Limb (tissue), 2 donors: ENCODE measurements around the gene TPCN1.

ENCODE experiments used
- DNase-seq, 2 donors: peaks; one replicate each; pipeline ENCODE4 v3.0.0-alpha.2; 2016; ENCODE audit errors: extremely low spot score in 2 of 2

TPCN1 gene

DNA sequence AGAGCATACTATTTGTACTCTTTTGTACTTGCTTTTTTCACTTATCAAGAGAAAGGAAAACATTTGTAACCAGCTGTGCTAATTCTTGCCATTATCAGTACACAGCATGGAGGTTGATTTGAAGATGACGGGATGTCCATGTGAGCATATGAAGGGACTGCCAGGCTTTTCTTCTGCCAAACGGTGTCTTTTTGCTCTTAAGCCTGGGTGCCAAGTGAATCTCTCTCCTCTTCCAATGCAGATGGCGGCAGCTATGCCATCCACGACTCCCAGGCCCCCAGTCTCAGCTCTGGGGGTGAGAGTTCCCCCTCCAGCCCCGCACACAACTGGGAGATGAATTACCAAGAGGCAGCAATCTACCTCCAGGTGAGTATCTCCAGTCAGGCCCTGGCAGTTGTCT, 38.9 kb downstream of the TPCN1 start:
- no peak for DNase-seq

DNA sequence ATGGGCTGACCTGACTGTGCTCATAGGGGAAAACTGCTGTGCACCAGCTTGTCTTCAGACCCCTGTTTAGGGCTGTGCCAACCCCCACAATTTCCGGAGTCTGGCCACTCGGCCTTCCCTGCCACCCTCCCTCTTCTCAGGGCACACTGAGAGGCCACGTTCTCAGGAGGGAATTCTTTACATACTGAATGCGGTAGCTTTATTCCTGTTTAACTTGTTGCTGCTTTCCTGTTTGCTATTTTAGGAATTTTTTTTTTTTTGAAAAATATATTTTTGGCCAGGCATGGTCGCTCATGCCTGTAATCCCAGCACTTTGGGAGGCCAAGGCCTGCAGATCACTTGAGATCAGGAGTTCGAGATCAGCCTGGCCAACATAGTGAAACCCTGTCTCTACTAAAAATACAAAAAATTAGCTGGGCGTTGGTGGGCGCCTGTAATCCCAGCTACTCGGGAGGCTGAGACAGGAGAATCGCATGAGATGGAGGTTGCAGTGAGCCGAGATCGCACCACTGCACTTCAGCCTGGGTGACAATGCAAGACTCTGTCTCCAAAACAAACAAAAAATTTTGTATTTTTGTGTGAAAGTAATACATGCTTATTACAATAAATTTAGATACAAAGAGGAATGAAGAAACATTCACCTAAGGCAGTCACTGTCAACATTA, 39.5 kb downstream of the TPCN1 start:
- DNase-seq = no peak

DNA sequence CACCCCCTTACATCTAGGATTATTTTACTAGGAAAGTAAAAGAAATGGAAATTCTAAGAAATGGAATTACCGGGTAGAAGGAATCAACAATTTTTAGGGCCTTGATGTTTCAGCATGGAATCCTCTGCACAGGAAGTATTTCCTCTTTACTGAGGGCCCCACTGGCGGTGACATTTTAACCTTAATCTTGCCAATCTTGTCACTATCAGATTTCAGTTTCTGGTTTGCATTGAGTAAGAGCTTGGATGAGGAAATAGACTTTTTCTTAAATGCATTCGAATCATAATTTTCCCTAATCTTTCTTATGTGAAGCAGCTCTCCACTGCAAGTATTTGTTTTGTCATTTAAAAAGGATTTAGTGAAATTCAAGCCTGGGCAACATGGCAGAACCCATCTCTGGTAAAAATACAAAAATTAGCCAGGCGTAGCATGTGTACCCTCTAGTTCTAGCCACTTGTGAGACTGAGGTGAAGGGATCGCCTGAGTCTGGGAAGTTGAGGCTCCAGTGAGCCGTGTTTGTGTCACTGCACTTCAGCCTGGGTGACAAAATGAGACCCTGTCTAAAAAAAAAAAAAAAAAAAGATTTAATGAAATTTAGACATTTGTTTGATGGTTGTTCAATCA, 40.7 kb downstream of the TPCN1 start:
- no peak for DNase-seq

DNA sequence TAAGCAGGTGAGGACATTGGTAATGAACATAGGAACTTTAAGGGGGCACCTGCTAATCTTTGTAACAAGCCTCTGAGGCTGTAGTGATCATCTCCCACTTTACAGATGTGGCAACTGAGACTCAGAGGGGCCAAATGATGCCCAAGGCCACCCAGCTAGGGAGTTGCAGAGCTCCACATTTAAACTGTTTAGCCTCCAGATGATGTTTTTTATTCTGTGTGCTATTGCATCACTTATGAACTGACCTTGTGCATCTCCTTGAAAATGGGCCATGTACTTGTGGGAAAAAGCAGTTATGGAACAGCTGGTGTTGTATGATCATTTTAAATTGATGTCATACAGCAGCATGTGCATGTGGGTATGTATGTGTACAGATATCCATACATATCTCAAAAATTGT, 41.4 kb downstream of the TPCN1 start:
- DNase-seq = no peak

DNA sequence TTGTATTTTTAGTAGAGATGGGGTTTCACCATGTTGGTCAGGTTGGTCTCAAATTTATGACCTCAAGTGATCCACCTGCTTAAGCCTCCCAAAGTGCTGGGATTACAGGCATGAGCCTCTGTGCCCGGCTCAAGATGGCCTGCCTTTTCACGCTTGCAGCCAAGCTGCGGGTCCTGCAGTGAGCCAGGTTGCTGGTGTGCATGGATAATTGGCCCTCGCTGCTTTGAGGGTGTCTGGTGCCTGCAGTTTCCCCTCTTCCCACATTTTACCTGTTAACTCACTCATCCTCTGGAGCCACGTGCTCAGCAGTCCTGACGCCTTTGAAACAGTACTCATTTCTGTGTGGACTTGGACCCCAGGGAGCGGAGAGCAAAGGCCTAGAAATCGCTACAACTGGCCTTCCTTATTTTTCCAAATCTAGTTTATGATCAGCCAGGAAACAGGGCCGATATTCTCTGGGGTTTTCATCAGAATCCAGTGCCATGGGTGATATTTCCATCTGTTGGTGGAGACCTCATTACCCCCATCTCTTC, 42.2 kb downstream of the TPCN1 start:
- DNase-seq = no peak

DNA sequence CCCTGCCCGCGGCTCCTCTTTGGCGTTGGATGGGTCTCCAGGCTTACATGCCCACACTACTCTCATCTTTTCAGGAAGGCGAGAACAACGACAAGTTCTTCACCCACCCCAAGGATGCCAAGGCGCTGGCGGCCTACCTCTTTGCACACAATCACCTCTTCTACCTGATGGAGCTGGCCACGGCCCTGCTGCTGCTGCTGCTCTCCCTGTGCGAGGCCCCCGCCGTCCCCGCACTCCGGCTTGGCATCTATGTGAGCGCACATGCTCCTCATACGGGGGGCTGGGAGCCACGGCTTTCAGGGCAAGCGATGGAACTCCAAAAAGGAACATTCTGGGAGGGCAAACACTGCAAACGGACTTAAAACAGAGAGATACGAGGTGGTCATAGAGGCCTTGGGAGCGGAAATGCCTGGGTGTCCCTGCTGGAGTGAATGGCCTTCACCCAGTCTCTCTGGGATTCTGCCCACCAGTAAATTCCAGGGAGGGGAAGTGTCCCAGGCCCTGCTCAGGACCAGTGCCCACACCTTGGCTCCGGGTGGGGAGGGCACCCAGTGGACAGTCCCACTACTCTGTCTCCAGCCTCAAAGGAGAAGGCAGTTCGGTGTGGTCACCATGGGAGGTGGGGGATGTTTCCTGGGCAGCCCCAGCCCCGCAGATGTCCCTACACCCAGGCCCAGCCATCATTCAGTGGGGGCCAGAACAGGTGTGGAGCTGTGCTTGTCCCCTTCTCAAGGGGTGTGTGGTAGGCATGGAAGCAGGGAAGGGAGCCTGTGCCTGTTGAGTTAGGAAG, 45.0 kb downstream of the TPCN1 start:
- DNase-seq = no peak

DNA sequence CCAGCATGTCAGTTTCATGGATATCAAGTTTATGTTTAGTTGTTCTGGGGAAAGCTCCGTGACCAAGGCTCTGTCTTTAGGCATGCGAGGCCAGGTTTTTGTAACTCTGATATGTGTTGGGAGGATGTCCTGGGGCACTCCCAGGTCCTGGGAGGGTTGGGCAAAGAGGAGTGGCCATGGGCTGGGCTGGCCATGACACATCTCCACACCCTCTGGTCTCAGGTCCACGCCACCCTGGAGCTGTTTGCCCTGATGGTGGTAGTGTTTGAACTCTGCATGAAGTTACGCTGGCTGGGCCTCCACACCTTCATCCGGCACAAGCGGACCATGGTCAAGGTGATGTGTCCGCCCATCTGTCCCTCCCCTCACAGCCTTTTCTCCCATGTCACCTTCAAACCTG, 46.4 kb downstream of the TPCN1 start:
- DNase-seq = no peak

DNA sequence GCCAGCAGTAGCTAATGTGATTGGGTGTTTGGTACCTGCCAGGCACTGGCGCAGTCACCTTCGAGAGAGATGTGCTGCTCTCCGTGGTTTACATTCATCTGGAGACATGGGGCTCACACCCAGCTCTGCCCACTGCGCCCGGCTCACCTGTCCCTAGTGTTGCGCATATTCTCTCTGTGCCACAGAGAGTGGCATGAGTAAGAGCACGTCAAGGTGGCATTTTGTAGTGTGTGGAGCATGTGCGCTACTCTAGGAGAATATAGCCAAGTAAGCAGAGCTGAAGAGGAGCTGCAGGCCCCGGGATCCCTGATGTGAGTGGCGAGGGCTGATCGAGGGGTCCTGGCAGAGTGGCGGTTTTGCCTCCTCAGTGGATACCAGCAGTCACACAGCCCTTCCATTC, 46.9 kb downstream of the TPCN1 start:
- no peak for DNase-seq

DNA sequence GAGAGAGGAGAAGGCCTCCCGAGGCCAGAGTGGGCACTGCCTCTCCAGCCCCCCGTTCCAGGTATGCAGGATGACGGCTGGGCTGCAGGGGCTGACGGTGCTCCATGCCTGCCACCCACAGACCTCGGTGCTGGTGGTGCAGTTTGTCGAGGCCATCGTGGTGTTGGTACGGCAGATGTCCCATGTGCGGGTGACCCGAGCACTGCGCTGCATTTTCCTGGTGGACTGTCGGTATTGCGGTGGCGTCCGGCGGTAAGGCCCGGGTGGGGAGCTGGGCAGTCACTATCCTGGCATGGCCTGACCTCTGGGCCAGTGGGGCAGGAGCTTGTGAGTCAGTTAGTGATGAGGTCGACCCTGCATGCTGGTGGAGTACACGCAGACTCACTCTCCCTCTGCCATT, 47.4 kb downstream of the TPCN1 start:
- DNase-seq = no peak

DNA sequence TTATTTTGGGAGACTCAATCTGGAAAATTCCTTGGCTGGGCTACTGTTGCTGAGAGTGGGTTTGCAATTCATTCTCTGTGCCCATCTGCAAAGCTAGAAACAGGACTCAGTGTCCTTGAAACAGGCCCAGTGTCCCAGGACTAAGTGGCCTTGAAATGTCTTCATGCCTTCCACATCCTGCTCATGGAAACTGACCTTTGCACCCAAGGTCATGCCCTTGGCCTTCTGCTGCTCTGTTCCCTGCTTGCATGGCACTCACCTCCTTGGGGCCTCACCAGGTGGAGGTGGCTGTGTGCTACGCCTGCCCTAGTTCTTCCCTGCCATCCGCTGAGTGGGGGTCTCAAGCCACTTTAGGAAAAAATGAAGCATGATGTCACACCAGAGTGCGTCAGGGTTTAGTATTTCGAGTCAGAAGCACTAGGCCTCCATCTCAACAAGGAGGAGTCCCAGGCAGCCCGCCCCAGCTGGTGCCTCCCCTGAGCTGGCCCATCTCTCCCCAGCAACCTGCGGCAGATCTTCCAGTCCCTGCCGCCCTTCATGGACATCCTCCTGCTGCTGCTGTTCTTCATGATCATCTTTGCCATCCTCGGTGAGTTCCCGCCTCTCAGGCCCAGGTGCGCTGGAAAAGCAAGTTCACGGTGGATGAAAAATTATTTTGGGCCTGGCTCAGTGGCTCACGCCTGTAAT, 48.1 kb downstream of the TPCN1 start:
- no peak for DNase-seq

DNA sequence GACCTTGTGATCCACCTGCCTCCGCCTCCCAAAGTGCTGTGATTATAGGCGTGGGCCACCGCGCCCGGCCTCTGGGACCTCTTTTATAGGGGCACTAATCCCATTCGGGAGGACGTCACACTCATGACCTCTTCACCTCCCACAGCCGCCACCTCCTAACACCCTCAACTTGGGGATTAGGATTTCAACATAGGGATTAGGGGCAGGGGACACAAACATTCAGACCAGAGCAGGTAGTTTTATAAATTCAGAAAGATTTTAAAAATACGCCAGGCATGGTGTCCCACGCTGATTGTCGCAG, 49.4 kb downstream of the TPCN1 start:
- DNase-seq = no peak

DNA sequence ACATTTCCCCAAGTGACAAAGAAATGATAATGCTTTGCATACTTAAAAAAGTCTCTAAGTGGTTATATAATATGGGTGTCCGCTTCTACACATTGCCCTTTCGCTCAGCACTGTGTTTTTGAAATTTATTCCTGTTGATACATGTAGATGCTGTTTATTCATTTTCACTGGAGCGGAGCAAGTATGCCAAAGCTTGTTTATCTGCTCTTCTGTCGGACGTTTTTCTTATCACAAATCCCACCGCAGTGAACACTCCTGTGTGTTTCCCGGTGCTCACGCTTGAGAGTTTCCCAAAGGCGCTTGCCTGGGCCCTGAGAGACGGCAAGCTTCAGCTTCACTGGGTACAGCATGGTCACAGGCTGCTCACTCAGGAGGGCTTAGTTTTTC, 50.2 kb downstream of the TPCN1 start:
- DNase-seq = no peak

DNA sequence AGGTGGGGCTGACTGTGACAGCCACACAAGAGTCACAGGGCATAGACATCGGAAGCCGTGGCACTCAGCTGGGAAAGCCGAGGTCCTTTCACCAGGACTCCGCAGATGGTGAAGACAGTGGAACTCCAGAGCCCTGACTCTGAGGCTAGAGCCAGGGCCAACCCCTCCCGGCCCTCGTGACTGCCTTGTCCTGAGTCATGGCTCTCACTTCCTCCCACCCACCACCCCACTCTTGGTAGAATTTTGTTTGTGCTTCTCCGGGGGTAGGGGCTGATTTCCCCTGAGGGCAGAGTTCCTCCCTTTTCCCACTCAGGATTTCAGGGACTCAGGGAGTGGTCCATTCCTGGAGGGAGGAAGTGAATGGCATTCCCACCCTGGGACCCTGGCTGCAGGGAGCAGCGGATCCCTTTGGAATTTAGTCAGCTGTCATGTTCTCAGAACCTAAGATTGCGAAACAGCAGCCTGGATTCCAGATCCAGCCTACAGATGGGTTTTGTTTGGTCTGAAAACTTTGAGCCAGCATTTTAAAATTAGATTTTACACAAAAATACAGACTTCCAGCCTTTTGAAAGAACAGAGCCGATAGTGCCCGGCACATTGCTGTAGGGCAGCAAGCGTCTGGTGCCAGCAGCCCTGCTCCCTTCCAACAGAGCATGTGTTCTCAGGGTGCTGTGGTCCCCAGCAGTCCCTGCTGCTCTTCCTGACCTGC, 50.7 kb downstream of the TPCN1 start:
- DNase-seq = no peak

DNA sequence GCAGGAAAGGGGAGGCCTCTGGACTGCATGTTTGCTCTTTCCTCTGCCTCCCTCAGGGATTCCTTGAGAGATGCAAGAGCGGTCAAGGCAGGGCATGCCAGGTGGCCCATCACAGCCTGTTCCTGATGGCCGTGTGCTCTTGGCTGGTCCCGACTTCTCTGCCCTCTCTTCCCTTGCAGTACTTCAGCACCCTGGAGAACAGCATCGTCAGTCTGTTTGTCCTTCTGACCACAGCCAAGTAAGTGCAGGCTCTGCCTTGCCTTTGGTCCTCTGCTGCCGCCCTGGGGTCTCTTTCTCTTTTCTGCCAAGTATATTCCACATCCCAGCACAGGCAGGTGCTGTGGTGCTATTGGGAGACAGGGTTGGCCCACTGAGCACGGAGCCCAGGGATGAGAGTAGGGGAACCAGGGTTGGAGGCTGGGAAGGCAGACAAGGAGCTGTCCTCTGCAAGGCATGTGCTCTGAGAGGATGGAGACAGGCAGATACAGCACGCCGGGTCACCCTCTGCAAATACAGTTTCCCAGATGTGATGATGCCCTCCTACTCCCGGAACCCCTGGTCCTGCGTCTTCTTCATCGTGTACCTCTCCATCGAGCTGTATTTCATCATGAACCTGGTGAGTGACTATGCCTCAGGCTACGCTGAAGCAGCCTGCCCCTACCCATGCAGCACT, 51.9 kb downstream of the TPCN1 start:
- DNase-seq = no peak

DNA sequence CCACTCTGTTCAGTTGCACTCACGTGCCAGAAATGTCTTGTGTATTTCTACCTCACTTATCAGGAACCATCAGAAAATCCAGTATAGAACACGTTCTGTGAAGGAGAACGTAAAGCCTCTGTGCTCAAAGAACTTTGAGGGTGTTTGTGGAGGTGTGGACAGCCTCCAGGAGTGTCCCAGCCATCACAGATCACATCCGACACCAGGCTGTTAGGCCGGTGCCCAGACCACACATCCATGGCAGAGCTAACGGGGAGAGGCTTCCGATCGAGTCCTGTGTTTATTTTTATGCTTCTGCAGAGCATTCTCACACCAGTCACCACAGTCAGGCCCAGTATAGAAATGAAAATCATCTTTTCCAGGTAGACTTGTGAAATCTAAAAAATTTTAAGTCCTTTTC, 53.6 kb downstream of the TPCN1 start:
- DNase-seq = no peak

DNA sequence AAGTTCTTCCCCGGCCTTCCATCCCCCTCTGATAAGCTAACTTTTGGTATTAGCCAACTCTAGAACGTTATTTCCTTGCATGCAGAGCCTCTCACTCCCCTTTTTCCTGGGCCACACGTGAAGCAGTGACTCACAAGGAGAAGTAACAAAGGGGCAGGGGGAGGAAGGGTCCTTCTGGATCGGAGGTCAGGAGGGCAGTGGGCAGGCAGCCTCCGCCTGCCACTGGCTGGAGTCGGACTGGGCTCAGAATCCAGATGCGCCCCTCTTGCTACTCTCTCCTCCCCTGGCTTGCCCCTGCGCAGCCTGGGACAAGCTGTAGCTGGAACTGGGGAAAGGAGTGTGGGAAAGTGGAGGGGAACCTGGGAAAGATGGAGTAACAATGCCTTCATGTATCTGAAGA, 55.0 kb downstream of the TPCN1 start:
- no peak for DNase-seq

DNA sequence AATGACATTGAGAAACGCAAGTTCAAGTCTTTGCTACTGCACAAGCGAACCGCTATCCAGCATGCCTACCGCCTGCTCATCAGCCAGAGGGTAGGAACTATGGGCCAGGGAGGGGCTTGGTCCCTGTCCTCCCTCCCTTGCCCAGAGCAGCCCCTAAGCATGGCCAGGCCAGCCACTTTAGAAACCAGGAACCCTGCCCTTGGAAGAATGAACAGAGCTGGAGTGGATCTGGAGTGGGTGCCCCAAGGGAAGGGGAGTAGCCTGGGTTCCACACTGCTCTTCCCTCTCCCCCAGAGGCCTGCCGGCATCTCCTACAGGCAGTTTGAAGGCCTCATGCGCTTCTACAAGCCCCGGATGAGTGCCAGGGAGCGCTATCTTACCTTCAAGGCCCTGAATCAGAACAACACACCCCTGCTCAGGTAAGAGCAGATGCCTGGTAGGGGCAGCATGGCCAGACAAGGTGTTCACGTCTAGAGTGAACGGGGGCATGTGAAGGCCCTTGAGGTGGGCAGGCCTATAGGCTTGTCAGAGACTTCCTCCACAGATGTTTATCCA, 55.8 kb downstream of the TPCN1 start:
- no peak for DNase-seq

DNA sequence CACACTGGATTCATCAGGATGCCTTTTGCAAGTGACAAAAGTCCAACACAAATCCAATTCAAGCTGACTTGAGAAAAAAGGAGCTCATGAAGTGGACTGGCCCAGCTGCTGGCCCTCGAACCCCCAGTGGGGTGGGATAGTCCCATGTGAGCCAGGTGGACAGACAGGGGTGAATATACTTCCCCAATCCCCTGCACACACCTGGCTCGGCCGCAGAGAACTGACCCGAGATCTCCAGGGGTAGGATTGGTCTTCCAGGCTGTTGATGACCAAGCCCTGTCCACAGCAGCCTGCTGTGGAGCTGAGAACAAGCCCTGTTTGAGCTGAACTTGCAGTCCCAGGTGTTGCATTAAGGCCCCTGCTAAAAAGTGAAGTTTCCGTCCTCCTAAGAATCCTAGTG, 56.2 kb downstream of the TPCN1 start:
- DNase-seq = no peak

DNA sequence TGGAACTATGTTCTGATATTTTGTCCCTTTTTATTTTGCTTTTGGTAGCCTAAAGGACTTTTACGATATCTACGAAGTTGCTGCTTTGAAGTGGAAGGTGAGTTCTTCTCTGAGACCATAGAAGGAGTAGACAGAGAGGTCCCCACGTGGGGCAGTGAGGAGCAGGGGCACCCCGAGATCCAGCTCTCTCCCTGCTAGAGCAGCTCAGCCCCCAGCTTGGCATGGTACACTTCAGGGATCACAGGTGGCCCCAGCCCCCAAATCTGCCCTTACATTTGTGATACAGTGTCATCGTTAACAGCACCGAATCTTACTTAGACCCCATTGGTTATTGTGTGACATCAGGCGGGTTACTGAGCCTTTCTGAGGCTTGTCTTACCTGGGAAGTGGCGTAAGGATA, 56.9 kb downstream of the TPCN1 start:
- DNase-seq = no peak

DNA sequence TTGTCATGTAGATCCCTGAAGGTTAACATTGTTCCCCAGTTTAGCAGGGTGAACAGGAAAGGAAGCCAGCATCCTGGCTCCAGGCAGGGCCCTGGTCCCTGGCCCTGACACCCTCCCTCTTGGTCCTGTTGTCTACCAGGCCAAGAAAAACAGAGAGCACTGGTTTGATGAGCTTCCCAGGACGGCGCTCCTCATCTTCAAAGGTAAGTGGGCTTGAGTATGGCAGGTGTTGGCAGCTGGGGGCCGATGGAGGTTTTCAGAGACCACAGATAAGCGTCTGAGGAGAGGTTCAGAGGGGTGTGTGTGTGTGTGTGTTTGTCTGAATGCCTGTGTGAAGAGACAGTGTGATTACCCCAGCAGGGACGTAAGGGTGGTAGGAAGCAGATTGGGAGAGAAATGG, 57.4 kb downstream of the TPCN1 start:
- no peak for DNase-seq

DNA sequence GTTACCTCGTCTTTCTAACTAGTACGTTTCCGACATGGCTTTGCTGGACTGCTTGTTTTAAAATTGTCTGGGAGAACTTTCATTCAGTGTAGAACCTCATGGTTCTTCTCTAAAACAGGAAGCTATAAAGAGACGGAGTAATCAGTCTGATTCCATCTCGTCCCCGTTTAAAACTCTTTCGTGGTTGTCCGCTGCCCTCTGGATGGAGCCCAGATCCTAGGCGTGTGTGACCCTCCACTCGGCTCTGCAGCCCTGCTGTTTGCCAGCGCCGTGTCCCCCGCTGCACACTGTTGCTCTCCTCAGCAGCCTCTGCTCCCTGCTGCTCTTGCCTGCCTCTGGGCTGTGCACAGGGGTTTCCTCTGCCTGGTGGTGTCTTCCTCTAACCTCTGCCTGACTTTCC, 63.5 kb downstream of the TPCN1 start:
- DNase-seq = no peak
